HG02852 (cell line): ENCODE results near the gene ALK.

Source experiments
- ATAC-seq: cut with Tn5 transposase; IDR thresholded peaks from one replicate; pipeline ENCODE4 v1.9.1; 2021; ENCODE audit warnings: mild to moderate bottlenecking, moderate library complexity; ENCODE audit not compliant: unreplicated experiment

The ALK gene

GRCh38 chr2:29182920-29183319 lies 738.5 kb downstream of the ALK start:
- ATAC-seq, result no peak

GRCh38 chr2:29182334-29182733 lies 739.1 kb downstream of the ALK start:
- ATAC-seq, result no peak

- no peak for ATAC-seq
These were observed 746.0 kb downstream of the ALK start for GRCh38 chr2:29175338-29175737.

- ATAC-seq, result no peak
These were observed 746.4 kb downstream of the ALK start for GRCh38 chr2:29174937-29175336.

- no peak for ATAC-seq
These were observed 754.9 kb downstream of the ALK start for GRCh38 chr2:29166242-29167039.

GRCh38 chr2:29165362-29166241 lies 755.8 kb downstream of the ALK start:
- ATAC-seq, result no peak

GRCh38 chr2:29164091-29164846 lies 757.1 kb downstream of the ALK start:
- ATAC-seq, result no peak

- no peak for ATAC-seq
These were observed 759.0 kb downstream of the ALK start for GRCh38 chr2:29162204-29162928.

- ATAC-seq, result no peak
These were observed 761.2 kb downstream of the ALK start for GRCh38 chr2:29160184-29160583.

- ATAC-seq, result no peak
These were observed 762.3 kb downstream of the ALK start for GRCh38 chr2:29159125-29159524.

GRCh38 chr2:29157131-29157530 lies 764.3 kb downstream of the ALK start:
- no peak for ATAC-seq

GRCh38 chr2:29155578-29155977 lies 765.8 kb downstream of the ALK start:
- ATAC-seq, result no peak

GRCh38 chr2:29154610-29155009 lies 766.8 kb downstream of the ALK start:
- ATAC-seq, result no peak

GRCh38 chr2:29147963-29148362 lies 773.4 kb downstream of the ALK start:
- no peak for ATAC-seq

- no peak for ATAC-seq
These were observed 775.2 kb downstream of the ALK start for GRCh38 chr2:29146197-29146596.

- ATAC-seq, result no peak
These were observed 777.7 kb downstream of the ALK start for GRCh38 chr2:29143657-29144056.
